ENCODE measurements around the gene RHBDD1. TPM values are rescaled to one million over a fixed set of nuclear protein-coding genes. Genes with fewer than 3 reads are reported as not detected.

RHBDD1 gene
- total RNA-seq, 2 donors from 2014 or later, result 7.9 to 9.9 TPM

GRCh38 chr2:227033471-227034148 is 197.8 kb downstream of the RHBDD1 start:
- Histone ChIP-seq H3K27me3 (no peaks in the 10 kb centered on the region), H3K4me3 (no peak overlapping the region), H3K27ac (peak overlapping the region in 1 of 4 donors; percentile 11), H3K9me3 (no peaks in the 10 kb centered on the region), H3K36me3 (replicated peaks in 1 of 2; ENCODE audit: insufficient read depth in 1 of 2, low read depth in 2 of 2) (no peaks in the 10 kb centered on the region), H3K4me1 (peaks cover 17% of the 10 kb centered on the region)
- DNase-seq (peak; percentile 71 to 78 (median 74)), ATAC-seq (peak; percentile 86)
- intact Hi-C loops (cut with DNase I), result loop anchor here (10.0 kb wide), 1 partner anchor 81 kb away; no protein-coding TSS in a partner anchor
- WGBS, 2 donors, result 46 to 53% methylated on average over 16 of the region's 16 CpGs
- TF ChIP-seq CTCF (IDR thresholded peaks at IDR 0.05) (peak; percentile 50 to 74 (median 66)), POLR2A (IDR thresholded peaks at IDR 0.05) (no peak)

GRCh38 chr2:227035711-227036367 is 200.0 kb downstream of the RHBDD1 start:
- Histone ChIP-seq H3K27me3 (no peaks in the 10 kb centered on the region), H3K27ac (no peak overlapping the region), H3K36me3 (replicated peaks in 1 of 2; ENCODE audit: insufficient read depth in 1 of 2, low read depth in 2 of 2) (no peaks in the 10 kb centered on the region), H3K4me3 (no peak overlapping the region), H3K4me1 (peaks cover 33% of the 10 kb centered on the region), H3K9me3 (no peaks in the 10 kb centered on the region)
- TF ChIP-seq POLR2A (IDR thresholded peaks at IDR 0.05), result no peak
- TF ChIP-seq CTCF (IDR thresholded peaks at IDR 0.05), result no peak
- ATAC-seq (no peak), DNase-seq (no peak)
- 39 to 47% methylated on average over 7 of the region's 7 CpGs for WGBS, 2 donors
- intact Hi-C loops (cut with DNase I), result loop anchor here (10.0 kb wide), 1 partner anchor 79 kb away; no protein-coding TSS in a partner anchor

- intact Hi-C loops (cut with DNase I), result loop anchor here (10.0 kb wide), 1 partner anchor 78 kb away; no protein-coding TSS in a partner anchor
- no peak for ATAC-seq
- H3K4me3 ChIP-seq, result no peak overlapping the region
- no peak overlapping the region for H3K27ac ChIP-seq
- no peaks in the 10 kb centered on the region for H3K9me3 ChIP-seq
- no peaks in the 10 kb centered on the region for H3K27me3 ChIP-seq
- no peak for TF ChIP-seq CTCF (IDR thresholded peaks at IDR 0.05)
- no peak for TF ChIP-seq POLR2A (IDR thresholded peaks at IDR 0.05)
- H3K4me1 ChIP-seq, result peaks cover 33% of the 10 kb centered on the region
- no peaks in the 10 kb centered on the region for H3K36me3 ChIP-seq (replicated peaks in 1 of 2; ENCODE audit: insufficient read depth in 1 of 2, low read depth in 2 of 2)
- WGBS, 2 donors, result 60 to 64% methylated on average over 3 of the region's 3 CpGs
- no peak for DNase-seq
These were observed 200.7 kb downstream of the RHBDD1 start for GRCh38 chr2:227036527-227036926.

GRCh38 chr2:227038550-227039189 is 202.8 kb downstream of the RHBDD1 start:
- Histone ChIP-seq H3K4me3 (no peak overlapping the region), H3K36me3 (replicated peaks in 1 of 2; ENCODE audit: insufficient read depth in 1 of 2, low read depth in 2 of 2) (no peaks in the 10 kb centered on the region), H3K27me3 (no peaks in the 10 kb centered on the region), H3K4me1 (peaks cover 28% of the 10 kb centered on the region), H3K9me3 (no peaks in the 10 kb centered on the region), H3K27ac (peak overlapping the region in 1 of 4 donors; percentile 33)
- peak in 1 of 4 donors; percentile 25 for DNase-seq
- no peak for TF ChIP-seq POLR2A (IDR thresholded peaks at IDR 0.05)
- no peak for TF ChIP-seq CTCF (IDR thresholded peaks at IDR 0.05)
- WGBS, 2 donors, result 33 to 38% methylated on average over 1 of the region's 1 CpG
- peak; percentile 91 for ATAC-seq
- intact Hi-C loops (cut with DNase I), result loop anchor here (10.0 kb wide), 1 partner anchor 76 kb away; no protein-coding TSS in a partner anchor
